HG03342 (cell line): ENCODE measurements around the gene OVCH1.
"Not testable (repeated sequence)": the region's sequence is repeated elsewhere in the genome, so short reads cannot be mapped to it uniquely, and the experiment has no call there.

Experiments
- ATAC-seq: cut with Tn5 transposase; IDR thresholded peaks from one replicate; pipeline ENCODE4 v1.9.1; 2021; ENCODE audit warnings: mild to moderate bottlenecking, moderate library complexity; ENCODE audit not compliant: unreplicated experiment

The OVCH1 gene

DNA sequence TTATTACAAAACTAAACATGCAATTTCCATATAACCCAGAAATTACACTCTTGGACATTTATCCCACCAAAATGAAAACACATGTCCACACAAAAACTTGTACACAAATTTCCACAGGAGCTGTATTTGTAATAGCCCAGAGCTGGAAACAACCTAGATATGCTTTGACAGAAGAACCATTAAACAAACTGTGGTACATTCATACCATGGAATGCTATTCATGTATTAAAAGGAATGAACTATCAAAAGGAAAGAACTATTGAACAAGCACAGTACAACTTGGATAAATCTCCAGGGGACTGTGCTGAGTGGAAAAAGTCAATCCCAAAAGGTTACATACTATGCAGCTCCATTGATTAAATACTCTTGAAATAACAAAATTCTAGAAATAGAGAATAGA lies 80.7 kb downstream of the OVCH1 start:
- no peak for ATAC-seq

GRCh38 chr12:29415111-29415510 lies 82.4 kb downstream of the OVCH1 start:
- no peak for ATAC-seq

GRCh38 chr12:29414368-29414767 lies 83.1 kb downstream of the OVCH1 start:
- no peak for ATAC-seq

DNA sequence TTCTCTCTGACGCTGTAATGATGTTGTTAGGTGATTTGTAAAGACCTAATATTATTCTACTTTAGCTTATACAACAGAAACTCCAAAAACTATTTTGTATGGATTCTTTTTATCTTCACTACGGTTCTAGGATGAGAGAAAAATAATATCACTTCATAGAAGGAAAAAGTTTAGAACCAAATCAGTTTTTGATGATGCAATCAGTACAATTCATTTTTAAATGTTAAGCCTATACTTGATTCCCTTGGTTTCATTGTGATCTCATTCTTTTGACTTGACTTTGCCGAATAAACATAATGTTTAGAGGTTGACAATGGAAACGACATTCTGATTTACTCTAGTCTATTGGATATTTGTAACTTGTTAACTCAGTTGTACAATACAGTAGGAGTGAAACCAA lies 91.9 kb downstream of the OVCH1 start:
- no peak for ATAC-seq

DNA sequence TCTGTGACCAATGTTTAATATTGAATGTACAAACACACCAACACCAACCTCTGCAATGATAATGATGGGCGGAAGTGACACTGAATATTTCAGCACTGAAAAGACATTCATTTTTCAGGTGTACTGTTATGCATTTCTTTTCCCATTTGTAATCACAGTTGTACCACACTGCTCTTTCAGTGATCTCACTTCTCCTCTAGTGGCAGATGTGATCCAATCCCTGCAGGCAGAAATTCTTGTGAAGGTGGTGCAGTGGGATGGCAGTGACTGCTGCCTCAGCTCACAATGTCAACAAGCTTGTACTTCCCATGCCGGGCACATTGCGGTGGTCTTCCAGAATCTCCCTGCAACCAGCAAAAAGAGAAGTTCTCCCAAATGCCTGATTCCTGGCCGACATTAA lies 93.5 kb downstream of the OVCH1 start:
- ATAC-seq: no peak

GRCh38 chr12:29402437-29402836 lies 95.0 kb downstream of the OVCH1 start:
- no peak for ATAC-seq

DNA sequence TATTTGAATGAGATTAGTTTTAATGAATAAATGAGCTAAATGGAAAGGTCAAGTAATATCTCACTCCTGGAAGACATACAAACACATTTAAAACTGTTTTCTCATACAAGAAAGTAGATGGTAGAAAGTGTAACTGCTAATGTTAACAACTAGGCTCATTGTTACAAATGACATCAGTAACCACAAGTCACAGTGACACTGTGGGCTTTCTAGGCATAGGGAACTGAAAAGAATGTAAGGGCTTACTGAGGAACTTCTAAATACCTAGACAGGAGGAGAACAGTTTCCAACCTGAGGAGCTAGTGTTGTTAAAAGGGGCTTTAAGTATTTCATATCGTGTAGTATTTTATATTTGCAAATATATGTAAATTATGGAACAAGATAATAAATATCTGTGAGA lies 99.0 kb downstream of the OVCH1 start:
- peak; percentile 87 for ATAC-seq

DNA sequence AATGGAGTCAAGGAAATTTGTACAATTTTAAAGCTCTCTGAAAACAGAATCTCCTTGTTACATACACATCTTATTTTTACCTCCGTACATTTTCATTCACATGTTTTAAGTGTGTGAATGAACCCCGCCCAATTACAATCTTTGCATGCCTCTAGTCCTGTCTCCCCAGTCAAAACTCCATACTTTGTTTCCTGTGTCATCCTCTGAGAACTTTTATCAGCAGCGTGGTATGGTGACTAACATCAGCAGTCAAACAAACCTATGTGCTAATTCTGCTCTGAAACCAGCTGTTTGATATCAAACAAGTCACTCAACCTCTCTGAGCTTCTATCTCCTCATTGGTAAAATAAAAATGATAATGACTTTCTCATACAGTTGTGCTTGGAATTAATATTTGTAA lies 100.7 kb downstream of the OVCH1 start:
- ATAC-seq: no peak

- ATAC-seq: no peak
Measured at GRCh38 chr12:29395356-29395755, 102.1 kb downstream of the OVCH1 start.

GRCh38 chr12:29390419-29390818 lies 107.1 kb downstream of the OVCH1 start:
- ATAC-seq: not testable (repeated sequence)

- no peak for ATAC-seq
Measured at GRCh38 chr12:29389295-29389919, 108.1 kb downstream of the OVCH1 start.

DNA sequence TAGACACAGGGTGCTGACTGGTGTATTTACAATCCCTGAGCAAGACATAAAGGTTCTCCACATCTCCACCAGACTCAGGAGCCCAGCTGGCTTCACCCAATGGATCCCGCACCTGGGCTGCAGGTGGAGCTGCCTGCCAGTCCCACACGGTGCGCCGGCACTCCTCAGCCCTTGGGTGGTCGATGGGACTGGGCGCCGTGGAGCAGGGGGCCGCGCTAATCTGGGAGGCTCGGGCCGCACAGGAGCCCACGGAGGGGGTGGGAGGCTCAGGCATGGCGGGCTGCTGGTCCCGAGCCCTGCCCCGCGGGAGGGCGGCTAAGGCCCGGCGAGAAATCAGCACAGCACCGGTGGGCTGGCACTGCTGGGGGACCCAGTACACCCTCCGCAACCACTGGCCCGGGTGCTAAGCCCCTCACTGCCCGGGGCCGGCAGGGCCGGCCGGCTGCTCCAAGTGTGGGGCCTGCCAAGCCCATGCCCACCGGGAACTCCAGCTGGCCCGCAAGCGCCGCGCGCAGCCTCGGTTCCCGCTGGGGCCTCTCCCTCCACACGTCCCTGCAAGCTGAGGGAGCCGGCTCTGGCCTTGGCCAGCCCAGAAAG lies 111.3 kb downstream of the OVCH1 start:
- ATAC-seq: not testable (repeated sequence)

DNA sequence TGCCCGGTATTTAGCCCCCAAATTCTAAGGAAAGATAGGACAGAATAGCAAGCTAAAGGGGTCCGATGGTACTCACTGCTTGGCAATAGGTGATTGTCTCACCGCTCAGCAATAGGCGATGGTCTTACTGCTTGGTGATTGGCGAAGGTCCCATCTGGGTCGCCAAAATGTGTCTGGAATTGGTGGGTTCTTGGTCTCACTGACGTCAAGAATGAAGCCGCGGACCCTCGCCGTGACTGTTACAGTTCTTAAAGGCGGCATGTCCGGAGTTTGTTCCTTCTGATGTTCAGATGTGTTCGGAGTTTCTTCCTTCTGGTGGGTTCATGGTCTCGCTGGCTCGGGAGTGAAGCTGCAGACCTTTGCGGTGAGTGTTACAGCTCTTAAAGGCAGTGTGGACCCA lies 112.3 kb downstream of the OVCH1 start:
- ATAC-seq: not testable (repeated sequence)

GRCh38 chr12:29382251-29382650 lies 115.2 kb downstream of the OVCH1 start:
- ATAC-seq: no peak

- ATAC-seq: peak; percentile 96
Measured at GRCh38 chr12:29380536-29381523, 116.7 kb downstream of the OVCH1 start, which contains the start of gene ERGIC2. Gene ERGIC2 (minus strand): TSS chr12:29381172. CDS start chr12:29371633, 9,539 bp downstream.
